T-cell (primary cell): ENCODE results near the gene NUDT14. TPM values are rescaled to one million over a fixed set of nuclear protein-coding genes. Genes with fewer than 3 reads are reported as not detected.

Experiments used
- ATAC-seq, 4 experiments: fragments of 200-7000 bp in 3 of 4; fragments of 150-1000 bp in 1 of 4; cut with Tn5 transposase; replicated peaks in 1 of 4; 1 replicate in 3 of 4; 2 replicates in 1 of 4; pipeline ENCODE4 v1.10.0; 2021; ENCODE audit warnings: moderate library complexity in 3 of 4, mild to moderate bottlenecking in 2 of 4, moderate number of reproducible peaks in 1 of 4
- CTCF ChIA-PET, 2 donors: fragments of 300-600 bp; sonication (Branson Sonifier 250); formaldehyde crosslinking; loops; one replicate each; lab custom pipeline; 2022; ENCODE audit warnings: antibody characterized with exemption in 2 of 2; lab: Charles Lee
- POLR2A ChIA-PET, 2 donors: fragments of 300-600 bp; sonication (Branson Sonifier 250); formaldehyde crosslinking; loops; one replicate each; lab custom pipeline; 2022; ENCODE audit warnings: antibody characterized with exemption in 2 of 2; lab: Charles Lee
- DNase-seq, 35 experiments: peaks; one replicate each; pipeline versions ENCODE4 v3.0.0 to v3.0.0-alpha.2; 2013 to 2023
- H3K27ac ChIP-seq: one replicate; pipeline ENCODE4 v1.5.1; 2013; ENCODE audit warnings: low read length
- H3K27me3 ChIP-seq, 2 experiments: replicated peaks in 1 of 2; 1 replicate in 1 of 2; 2 replicates in 1 of 2; pipeline versions ENCODE4 v1.6.1 to v1.7.0; 2013; ENCODE audit warnings: low read length in 1 of 2, mixed read lengths in 1 of 2; ENCODE audit not compliant: control insufficient read depth in 2 of 2, insufficient read depth in 2 of 2; ENCODE audit errors: extremely low read depth in 1 of 2
- H3K36me3 ChIP-seq, 2 donors: 1 replicate in 1 of 2; 2 replicates in 1 of 2; pipeline versions ENCODE4 v1.6.1 to v1.7.0; 2013; ENCODE audit warnings: low read length in 1 of 2; ENCODE audit not compliant: control insufficient read depth in 2 of 2, insufficient read depth in 1 of 2; ENCODE audit errors: extremely low read depth in 1 of 2
- H3K4me1 ChIP-seq, 2 experiments: 1 replicate in 1 of 2; 2 replicates in 1 of 2; pipeline versions ENCODE4 v1.6.1 to v1.7.0; 2013; ENCODE audit warnings: low read length in 2 of 2, mixed read lengths in 1 of 2; ENCODE audit not compliant: insufficient read depth in 2 of 2, control insufficient read depth in 1 of 2; ENCODE audit errors: extremely low read depth in 1 of 2
- H3K4me3 ChIP-seq, 2 donors: 1 replicate in 1 of 2; 2 replicates in 1 of 2; pipeline versions ENCODE4 v1.5.1 to v1.7.0; 2013; ENCODE audit warnings: mild to moderate bottlenecking in 2 of 2, low read length in 1 of 2, moderate library complexity in 1 of 2; ENCODE audit not compliant: control insufficient read depth in 1 of 2; ENCODE audit errors: extremely low read depth in 1 of 2
- H3K9me3 ChIP-seq: 2 replicates; pipeline ENCODE4 v1.7.0; 2013
- H3K27ac Mint-ChIP-seq, 2 donors: one replicate each; pipeline ENCODE4 v1.8.0; 2020 to 2021; ENCODE audit warnings: mild to moderate bottlenecking in 2 of 2, mixed read lengths in 2 of 2
- H3K27me3 Mint-ChIP-seq, 2 donors: one replicate each; pipeline ENCODE4 v1.8.0; 2021 to 2022; ENCODE audit warnings: mixed read lengths in 2 of 2
- H3K36me3 Mint-ChIP-seq: one replicate; pipeline ENCODE4 v1.8.0; 2021; ENCODE audit warnings: mixed read lengths
- H3K4me1 Mint-ChIP-seq, 3 donors: one replicate each; pipeline ENCODE4 v1.8.0; 2020 to 2022; ENCODE audit warnings: mixed read lengths in 3 of 3, mild to moderate bottlenecking in 1 of 3
- H3K4me3 Mint-ChIP-seq, 3 donors: one replicate each; pipeline ENCODE4 v1.8.0; 2020 to 2022; ENCODE audit warnings: mild to moderate bottlenecking in 3 of 3, mixed read lengths in 3 of 3, moderate library complexity in 3 of 3
- H3K9me3 Mint-ChIP-seq, 3 donors: one replicate each; pipeline ENCODE4 v1.8.0; 2020 to 2022; ENCODE audit warnings: mixed read lengths in 3 of 3
- WGBS: methylation state at CpG from one replicate; pipeline ENCODE4 v1.1.5; 2013; ENCODE audit warnings: missing lambda C conversion rate; ENCODE audit not compliant: insufficient coverage; 5-methylcytosine and 5-hydroxymethylcytosine counted together
- total RNA-seq, 35 experiments: library from RNA in 6 of 35; stranded (reverse) in 6 of 35; fragments of 120-200 nt in 1 of 35; gene quantifications; one replicate each; pipeline versions ENCODE4 v1.2.1 to v1.2.4 and lab custom pipeline; 2013 to 2026

Gene NUDT14
- total RNA-seq, 5 donors from 2014 or later (not counting 1 experiment from before 2014, with no cell fraction given), result 10.0 to 25.5 (median 20.2) TPM

GRCh38 chr14:105195522-105196264 is 14.6 kb upstream of the NUDT14 start:
- Histone ChIP-seq H3K9me3 (no peaks in the 10 kb centered on the region), H3K36me3 (no peaks in the 10 kb centered on the region), H3K4me1 (peaks cover 31 to 52% of the 10 kb centered on the region in 2 experiments), H3K4me3 (peak overlapping the region in 1 of 2 donors; percentile 32), H3K27ac (no peak overlapping the region), H3K27me3 (peaks cover 4 to 84% of the 10 kb centered on the region in 2 experiments)
- CTCF ChIA-PET, result interaction anchor here (0.5 to 0.7 kb wide), 2 partner anchors 160 to 294 kb away, joined by 3 to 4 read pairs; no protein-coding TSS in a partner anchor
- H3K9me3 Mint-ChIP-seq, result no peaks in the 10 kb centered on the region
- peaks cover 15 to 42% of the 10 kb centered on the region in 2 donors for H3K27me3 Mint-ChIP-seq
- ATAC-seq, result peak in 3 of 4 experiments; percentile 20 to 44 (median 36)
- H3K27ac Mint-ChIP-seq, result peak overlapping the region in 1 of 2 donors; percentile 24
- POLR2A ChIA-PET, result no interaction called here
- WGBS, result 17% methylated on average over 19 of the region's 25 CpGs
- H3K4me1 Mint-ChIP-seq, result peaks cover 18 to 36% (median 24%) of the 10 kb centered on the region in 3 donors
- no peaks in the 10 kb centered on the region for H3K36me3 Mint-ChIP-seq
- peak in 7 of 35 experiments; percentile 15 to 52 (median 29) for DNase-seq
- H3K4me3 Mint-ChIP-seq, result peak overlapping the region in 1 of 3 donors; percentile 71

DNA sequence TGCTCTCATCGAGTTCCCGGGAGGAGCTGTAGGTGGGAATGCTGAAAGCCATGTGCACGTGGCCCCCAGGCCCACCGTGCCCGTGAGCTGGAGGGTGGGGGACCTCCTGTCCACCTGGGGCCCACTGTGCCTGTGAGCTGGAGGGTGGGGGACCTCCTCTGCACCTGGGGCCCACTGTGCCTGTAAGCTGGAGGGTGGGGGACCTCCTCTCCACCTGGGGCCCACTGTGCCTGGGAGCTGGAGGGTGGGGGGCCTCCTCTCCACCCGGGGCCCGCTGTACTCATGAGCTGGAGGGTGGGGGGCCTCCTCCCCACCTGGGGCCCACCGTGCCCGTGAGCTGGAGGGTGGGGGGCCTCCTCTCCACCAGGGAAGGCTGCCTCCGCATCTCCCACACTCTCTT is 13.9 kb upstream of the NUDT14 start:
- H3K27me3 ChIP-seq, result peaks cover 4 to 78% of the 10 kb centered on the region in 2 experiments
- Mint-ChIP-seq H3K27me3 (peaks cover 13 to 37% of the 10 kb centered on the region in 2 donors), H3K36me3 (no peaks in the 10 kb centered on the region), H3K4me3 (peak overlapping the region in 1 of 3 donors; percentile 71), H3K27ac (no peak overlapping the region), H3K4me1 (peaks cover 18 to 36% (median 24%) of the 10 kb centered on the region in 3 donors), H3K9me3 (no peaks in the 10 kb centered on the region)
- whole genome bisulfite sequencing, result 80% methylated on average over 1 of the region's 10 CpGs
- H3K27ac ChIP-seq, result no peak overlapping the region
- H3K36me3 ChIP-seq, result no peaks in the 10 kb centered on the region
- no peak for DNase-seq
- ChIA-PET CTCF (interaction anchor here (0.6 to 0.7 kb wide), 2 partner anchors 161 to 205 kb away, joined by 3 to 4 read pairs; no protein-coding TSS in a partner anchor), POLR2A (interaction anchor here in 1 of 2 donors (0.6 kb wide), 1 partner anchor 155 kb away, joined by 5 read pairs; no protein-coding TSS in a partner anchor)
- ATAC-seq, result no peak
- no peaks in the 10 kb centered on the region for H3K9me3 ChIP-seq
- peaks cover 31 to 52% of the 10 kb centered on the region in 2 experiments for H3K4me1 ChIP-seq
- no peak overlapping the region for H3K4me3 ChIP-seq

GRCh38 chr14:105193916-105194782 is 13.0 kb upstream of the NUDT14 start:
- H3K36me3 ChIP-seq, result no peaks in the 10 kb centered on the region
- peak; percentile 30 to 62 (median 48) for ATAC-seq

DNA sequence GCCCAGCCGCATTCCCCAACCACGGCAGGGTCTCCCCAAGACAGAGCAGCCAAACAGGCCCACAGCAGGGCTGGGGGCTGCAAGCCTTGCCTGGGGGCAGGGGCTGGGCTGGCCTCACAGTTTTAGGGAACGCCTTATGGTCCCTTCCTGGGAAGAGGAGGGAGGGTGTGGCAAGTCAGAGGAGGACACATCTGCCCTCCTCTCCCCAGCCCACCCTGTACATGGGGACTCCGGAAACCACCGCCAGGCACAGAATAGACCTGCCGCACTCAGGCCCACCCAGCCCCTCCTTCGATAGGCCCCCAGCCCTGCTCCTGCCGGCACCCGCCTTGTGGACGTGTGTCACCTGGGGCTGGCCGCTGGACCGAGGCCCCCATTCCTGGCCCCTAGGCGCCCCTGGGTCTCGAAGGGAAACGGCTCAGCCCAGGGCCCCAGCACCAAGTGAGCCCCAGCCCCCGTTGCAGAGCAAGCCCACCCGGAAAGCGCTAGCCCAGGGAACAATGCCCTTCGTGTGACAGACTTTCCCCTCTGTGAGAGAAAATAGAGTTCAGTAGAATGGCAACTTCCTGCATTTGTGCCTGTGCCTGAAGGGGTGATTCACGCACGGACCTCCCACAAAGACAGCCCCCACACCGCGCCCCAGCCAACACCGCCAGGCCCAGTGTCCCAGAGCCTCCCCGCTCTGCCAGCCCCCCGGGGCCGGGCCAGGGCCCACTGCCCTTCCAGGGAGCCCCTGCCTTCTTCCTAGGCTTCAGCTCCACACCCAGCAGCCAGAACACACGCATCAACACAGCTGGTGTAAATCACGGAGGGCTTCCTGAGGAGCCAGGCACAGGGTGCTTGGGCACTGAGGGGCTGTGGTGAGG is 12.0 kb upstream of the NUDT14 start:
- Histone ChIP-seq H3K4me1 (peaks cover 31 to 52% of the 10 kb centered on the region in 2 experiments), H3K36me3 (no peaks in the 10 kb centered on the region), H3K9me3 (no peaks in the 10 kb centered on the region), H3K4me3 (peak overlapping the region in 1 of 2 donors; percentile 51), H3K27ac (no peak overlapping the region), H3K27me3 (peaks cover 3 to 73% of the 10 kb centered on the region in 2 experiments)
- no peaks in the 10 kb centered on the region for H3K36me3 Mint-ChIP-seq
- ATAC-seq (peak; percentile 40 to 66 (median 64)), DNase-seq (no peak)
- H3K4me1 Mint-ChIP-seq, result peaks cover 18 to 31% (median 24%) of the 10 kb centered on the region in 3 donors
- ChIA-PET CTCF (interaction anchor here in 1 of 2 donors (0.6 kb wide), 1 partner anchor 130 kb away, joined by 5 read pairs; no protein-coding TSS in a partner anchor), POLR2A (no interaction called here)
- H3K27ac Mint-ChIP-seq, result no peak overlapping the region
- peaks cover 8 to 25% of the 10 kb centered on the region in 2 donors for H3K27me3 Mint-ChIP-seq
- H3K9me3 Mint-ChIP-seq, result no peaks in the 10 kb centered on the region
- peak overlapping the region in 2 of 3 donors; percentile 25 to 49 for H3K4me3 Mint-ChIP-seq
- WGBS, result 14% methylated on average over 26 of the region's 29 CpGs

More at GRCh38 chr14:105193916-105194782, 13.0 kb upstream of the NUDT14 start:
- ChIA-PET POLR2A (interaction anchor here in 1 of 2 donors (0.6 kb wide), 1 partner anchor 156 kb away, joined by 5 read pairs; no protein-coding TSS in a partner anchor), CTCF (interaction anchor here in 1 of 2 donors (0.6 kb wide), 2 partner anchors 131 to 206 kb away, joined by 3 to 5 read pairs; no protein-coding TSS in a partner anchor)
- H3K27ac ChIP-seq, result no peak overlapping the region
- Mint-ChIP-seq H3K9me3 (no peaks in the 10 kb centered on the region), H3K4me3 (peak overlapping the region in 2 of 3 donors; percentile 28 to 49), H3K36me3 (no peaks in the 10 kb centered on the region), H3K4me1 (peaks cover 18 to 34% (median 24%) of the 10 kb centered on the region in 3 donors), H3K27me3 (peaks cover 11 to 28% of the 10 kb centered on the region in 2 donors), H3K27ac (peak overlapping the region in 1 of 2 donors; percentile 74)
- 36% methylated on average over 13 of the region's 17 CpGs for WGBS
- no peaks in the 10 kb centered on the region for H3K9me3 ChIP-seq
- H3K4me3 ChIP-seq, result peak overlapping the region in 1 of 2 donors; percentile 32
- peaks cover 31 to 52% of the 10 kb centered on the region in 2 experiments for H3K4me1 ChIP-seq
- H3K27me3 ChIP-seq, result peaks cover 4 to 75% of the 10 kb centered on the region in 2 experiments
- DNase-seq, result peak in 23 of 35 experiments; percentile 20 to 55 (median 38)

DNA sequence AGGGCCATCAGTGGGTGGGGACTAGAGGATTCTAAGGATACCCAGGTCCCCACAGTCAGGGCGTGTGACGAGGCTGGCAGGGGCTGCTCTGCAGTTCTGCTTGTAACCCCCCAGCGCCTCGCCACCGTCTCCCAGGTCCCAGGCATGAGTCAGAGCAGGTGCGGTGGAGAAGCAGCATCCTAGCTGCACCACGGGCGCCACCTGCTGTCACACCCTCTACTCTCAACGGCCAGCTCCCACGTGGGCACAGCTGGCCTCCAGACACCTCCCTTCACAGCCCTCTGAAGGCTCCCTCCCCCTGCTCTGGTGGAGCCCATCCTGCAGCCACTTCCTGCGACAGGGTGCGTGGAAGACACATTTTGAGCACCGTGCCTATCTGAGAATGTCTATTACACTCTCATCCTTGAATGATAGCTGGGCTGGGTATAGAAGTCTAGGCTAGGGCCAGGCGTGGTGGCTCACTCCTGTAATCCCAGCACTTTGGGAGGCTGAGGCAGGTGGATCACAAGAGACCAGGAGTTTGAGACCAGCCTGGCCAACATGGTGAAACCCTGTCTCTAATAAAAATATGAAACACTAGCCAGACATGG is 6.9 kb upstream of the NUDT14 start:
- Histone ChIP-seq H3K9me3 (no peaks in the 10 kb centered on the region), H3K36me3 (no peaks in the 10 kb centered on the region), H3K4me3 (no peak overlapping the region), H3K27me3 (peaks cover 0 to 32% of the 10 kb centered on the region in 2 experiments), H3K27ac (no peak overlapping the region), H3K4me1 (peaks cover 3 to 5% of the 10 kb centered on the region in 2 experiments)
- H3K4me1 Mint-ChIP-seq, result peaks cover 2% of the 10 kb centered on the region in 3 donors
- 77% methylated on average over 9 of the region's 14 CpGs for WGBS
- no peaks in the 10 kb centered on the region for H3K9me3 Mint-ChIP-seq
- no peak for DNase-seq
- ChIA-PET CTCF (no interaction called here), POLR2A (no interaction called here)
- peaks cover 3 to 8% of the 10 kb centered on the region in 2 donors for H3K27me3 Mint-ChIP-seq
- ATAC-seq, result no peak
- no peaks in the 10 kb centered on the region for H3K36me3 Mint-ChIP-seq
- no peak overlapping the region for H3K27ac Mint-ChIP-seq
- no peak overlapping the region for H3K4me3 Mint-ChIP-seq
